NCI-H2196 treated with DMSO at 0.1 percent for 48 hours (cell line): Measurements from ENCODE around the gene GNA12.
"Not testable (repeated sequence)": the region's sequence is repeated elsewhere in the genome, so short reads cannot be mapped to it uniquely, and the experiment has no call there.

Source experiments
- DNase-seq: peaks from one replicate; lab custom pipeline; 2025; ENCODE audit not compliant: unreplicated experiment; lab: John Stamatoyannopoulos, UW

GNA12 gene

GRCh38 chr7:2701424-2701823 is 142.7 kb downstream of the GNA12 start:
- DNase-seq: no peak

GRCh38 chr7:2700141-2700850 is 143.8 kb downstream of the GNA12 start:
- no peak for DNase-seq

GRCh38 chr7:2699289-2699620 is 144.9 kb downstream of the GNA12 start:
- DNase-seq: no peak

DNA sequence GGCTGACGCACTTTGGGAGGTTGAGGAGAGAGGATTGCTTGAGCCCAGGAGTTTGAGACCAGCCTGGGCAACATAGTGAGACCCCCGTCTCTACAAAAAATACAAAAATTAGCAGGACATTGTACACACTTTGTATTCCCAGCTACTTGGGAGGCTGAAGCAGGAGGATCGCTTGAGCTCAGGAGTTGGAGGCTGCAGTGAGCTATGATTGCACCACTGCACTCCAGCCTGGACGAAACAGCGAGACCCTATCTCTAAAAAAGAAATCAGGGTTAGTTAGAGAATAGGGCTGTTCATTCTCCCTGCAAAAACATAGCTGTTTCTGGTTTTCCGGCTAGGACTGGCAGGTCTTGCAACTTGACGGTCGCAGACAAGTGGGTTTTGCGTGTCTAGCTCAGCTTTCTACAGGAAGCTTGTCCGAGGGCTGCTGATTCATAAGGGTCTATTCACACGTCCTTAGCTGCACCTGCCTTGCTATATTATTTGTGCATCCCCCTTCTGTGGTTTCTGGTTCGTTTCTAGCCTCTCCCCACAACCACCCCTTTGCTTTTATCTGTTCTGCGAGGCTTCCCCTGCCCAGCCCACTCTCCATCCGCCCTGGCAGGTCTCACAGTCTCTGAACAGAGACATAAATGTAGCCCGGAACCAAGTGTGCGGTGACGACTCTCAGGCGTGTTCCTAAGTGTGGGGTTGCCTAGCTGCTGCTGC is 145.4 kb downstream of the GNA12 start:
- no peak for DNase-seq

- not testable (repeated sequence) for DNase-seq
Observed at GRCh38 chr7:2694122-2694436, 150.0 kb downstream of the GNA12 start.

GRCh38 chr7:2693420-2694121 is 150.5 kb downstream of the GNA12 start:
- DNase-seq: not testable (repeated sequence)

DNA sequence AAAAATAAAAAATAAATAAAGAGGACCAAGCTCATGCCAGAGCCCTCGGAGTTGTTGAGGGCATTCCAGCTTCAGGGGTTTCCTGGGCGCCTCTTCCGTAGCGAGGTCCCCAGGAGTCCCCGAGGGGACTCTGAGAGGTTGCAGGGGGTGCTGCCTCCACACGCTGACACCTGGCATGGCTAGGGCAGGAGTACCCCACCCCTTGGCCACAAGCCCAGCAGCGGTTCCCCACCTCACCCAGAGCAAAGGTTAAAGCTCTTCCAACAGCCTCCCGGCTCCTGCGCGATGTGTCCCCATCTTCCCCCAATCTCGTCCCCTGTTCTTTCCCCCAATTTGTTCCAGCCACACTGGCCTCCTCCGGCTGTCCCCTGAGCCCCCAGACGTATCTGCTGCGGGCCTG is 151.6 kb downstream of the GNA12 start:
- no peak for DNase-seq

GRCh38 chr7:2691932-2692439 is 152.1 kb downstream of the GNA12 start:
- not testable (repeated sequence) for DNase-seq

DNA sequence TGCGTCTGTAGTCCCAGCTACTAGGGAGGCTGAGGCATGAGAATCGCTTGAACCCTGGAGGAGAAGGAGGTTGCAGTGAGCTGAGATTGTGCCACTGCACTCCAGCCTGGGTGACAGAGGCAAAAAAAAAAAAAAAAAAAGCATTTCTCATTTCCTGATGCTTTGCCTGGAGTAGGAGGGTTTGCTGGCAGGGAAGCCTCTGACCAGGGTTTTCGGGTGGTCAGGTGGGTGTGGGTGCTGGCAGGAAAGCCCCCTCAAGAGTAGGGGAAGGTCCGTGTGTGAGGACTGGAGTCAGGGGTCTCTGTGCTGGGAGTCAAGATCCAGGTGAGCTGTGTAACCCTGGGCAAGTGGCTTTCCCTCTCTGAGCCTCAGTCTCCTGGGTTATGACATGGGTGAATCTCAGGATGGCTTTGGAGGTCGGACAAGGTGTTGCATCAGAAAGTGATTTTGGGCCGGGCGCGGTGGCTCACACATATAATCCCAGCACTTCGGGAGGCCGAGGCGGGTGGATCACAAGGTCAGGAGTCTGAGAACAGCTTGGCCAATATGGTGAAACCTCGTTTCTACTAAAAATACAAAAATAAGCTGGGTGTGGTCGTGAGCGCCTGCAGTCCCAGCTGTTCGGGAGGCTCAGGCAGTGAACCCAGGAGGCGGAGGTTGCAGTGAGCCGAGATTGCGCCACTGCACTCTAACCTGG is 152.9 kb downstream of the GNA12 start:
- no peak for DNase-seq

GRCh38 chr7:2689951-2690705 is 154.0 kb downstream of the GNA12 start:
- no peak for DNase-seq

- no peak for DNase-seq
Observed at GRCh38 chr7:2689343-2689847, 154.7 kb downstream of the GNA12 start.

DNA sequence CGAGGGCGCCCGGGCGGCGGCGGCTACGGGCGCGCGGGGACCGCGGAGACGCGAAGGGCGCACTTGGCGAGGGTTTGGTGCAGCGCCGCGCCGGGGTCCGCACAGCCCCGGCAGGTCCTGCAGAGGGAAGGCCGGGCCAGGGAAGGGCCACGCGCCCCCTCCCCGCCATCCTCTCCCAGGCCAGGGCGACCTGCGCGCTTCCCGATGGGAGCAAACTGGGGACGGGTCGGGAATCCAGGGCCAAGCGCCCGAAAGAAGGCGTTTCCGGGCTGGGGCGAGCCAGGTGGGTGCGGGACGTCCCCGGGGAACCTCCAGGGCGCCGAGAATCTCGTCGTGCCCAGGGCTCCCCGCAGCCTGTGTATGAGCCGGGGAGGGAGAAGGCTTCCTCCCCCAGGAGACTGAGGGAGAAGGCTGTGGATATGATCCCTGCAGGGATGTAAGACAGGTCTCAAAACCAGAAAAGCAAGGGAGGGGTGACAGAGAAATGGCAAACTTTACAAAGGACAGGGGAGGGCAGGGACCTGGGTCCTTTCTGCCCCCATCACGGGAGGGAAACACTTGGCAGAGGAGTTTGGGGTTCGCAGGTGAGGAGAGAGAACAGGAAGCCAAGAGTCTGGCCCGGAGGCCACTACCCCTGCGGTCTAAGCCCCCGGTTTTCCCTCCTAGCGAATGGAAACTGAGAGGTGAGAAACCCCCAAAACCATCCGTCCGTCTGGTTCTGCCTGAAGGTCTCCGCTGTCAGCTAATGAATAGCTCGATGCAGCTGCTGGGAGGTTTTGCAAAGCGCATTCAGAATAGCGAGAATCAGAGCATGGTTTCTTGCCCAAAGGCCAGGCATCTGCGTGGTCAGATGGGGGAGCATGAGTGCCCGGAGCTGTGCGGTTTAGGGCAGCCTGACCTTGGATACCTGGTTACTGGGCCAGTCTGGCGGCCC is 155.4 kb downstream of the GNA12 start:
- no peak for DNase-seq

DNA sequence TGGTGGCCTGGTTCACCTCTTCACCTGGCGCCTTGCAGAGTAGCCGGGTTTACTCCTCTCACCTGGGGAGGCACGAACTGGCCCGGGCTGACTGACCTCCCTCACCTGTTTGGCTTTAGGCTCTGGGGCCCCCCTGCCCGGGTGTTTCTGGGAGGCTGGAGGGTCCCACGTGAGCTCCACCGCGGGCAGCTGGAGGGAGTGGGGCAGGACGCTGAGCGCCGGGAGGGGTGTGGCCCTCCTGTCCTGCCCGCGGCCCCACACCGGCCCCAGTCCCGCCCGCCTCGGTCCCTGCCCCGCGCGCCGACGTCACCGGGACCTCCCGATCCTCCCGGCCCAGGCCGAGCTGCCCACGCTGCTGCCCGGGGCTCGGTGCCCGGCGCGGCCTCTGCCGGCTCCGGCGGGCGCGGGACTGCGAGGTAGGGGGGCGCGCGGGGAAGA is 156.2 kb downstream of the GNA12 start, which contains the start of gene AMZ1:
TSS of gene AMZ1 (plus strand) at position 322 of the 438 bp plus-strand sequence. CDS start 12,250 bp downstream, outside the sequence.
- DNase-seq: no peak

DNA sequence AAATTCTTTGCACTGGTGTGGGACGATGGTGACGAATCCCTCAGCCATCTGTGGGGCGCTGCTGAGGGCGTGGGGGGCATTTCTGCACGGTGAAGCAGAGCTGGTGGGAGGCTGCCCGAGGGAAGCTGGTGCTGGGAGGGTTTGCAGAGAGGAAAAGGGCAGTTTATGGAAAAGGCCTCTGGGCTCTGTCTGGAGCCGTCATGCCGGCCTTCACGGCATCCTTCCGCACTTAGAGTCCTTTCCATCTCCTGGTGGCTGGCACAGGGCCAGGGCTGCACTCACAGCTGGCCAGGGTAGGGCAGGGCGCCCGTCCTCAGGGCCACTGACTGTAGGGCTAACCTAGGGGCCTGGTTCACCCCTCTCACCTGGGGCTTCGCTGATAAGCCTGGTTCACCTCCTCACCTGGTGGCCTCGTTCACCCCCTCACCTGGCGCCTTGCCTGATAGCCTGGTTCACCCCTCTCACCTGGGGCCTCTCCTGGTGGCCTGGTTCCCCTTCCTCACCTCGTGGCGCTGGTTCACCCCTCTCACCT is 156.7 kb downstream of the GNA12 start:
- DNase-seq: no peak

DNA sequence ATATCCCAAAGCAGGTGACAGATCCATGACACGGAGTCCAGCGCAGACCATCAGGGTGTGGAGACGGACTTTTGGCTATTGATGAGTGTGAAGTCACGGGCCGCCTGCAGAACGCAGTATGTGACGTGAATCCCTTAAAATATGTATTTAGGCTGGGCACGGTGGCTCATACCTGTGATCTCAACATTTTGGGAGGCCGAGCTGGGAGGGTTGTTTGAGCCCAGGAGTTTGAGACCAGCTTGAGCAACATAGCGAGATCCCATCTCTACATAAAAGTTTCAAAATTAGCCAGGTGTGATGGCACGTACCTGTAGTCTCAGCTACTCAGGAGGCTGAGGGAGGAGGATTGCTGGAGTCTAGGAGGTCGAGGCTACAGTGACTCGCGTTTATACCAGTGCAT is 158.0 kb downstream of the GNA12 start:
- no peak for DNase-seq

DNA sequence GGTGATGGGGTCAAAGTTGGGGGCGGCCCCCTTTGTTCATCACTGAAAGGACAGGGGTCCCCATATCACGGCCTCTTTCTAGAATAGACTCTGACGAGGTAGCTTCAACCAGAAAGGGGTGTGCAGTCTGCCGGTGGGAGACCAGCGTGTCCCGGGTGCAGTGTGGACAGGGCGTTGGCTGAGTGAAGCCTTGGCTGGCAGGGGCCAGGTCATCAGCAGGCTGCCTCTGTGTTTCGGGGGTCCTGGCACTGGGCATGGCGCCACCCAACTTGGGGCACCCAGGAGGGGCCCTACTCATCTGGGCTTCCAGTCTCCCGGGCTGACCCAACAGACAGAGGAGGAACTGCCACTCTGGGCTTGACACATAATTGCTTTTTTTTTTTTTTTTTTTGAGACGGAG is 159.6 kb downstream of the GNA12 start:
- DNase-seq: no peak

DNA sequence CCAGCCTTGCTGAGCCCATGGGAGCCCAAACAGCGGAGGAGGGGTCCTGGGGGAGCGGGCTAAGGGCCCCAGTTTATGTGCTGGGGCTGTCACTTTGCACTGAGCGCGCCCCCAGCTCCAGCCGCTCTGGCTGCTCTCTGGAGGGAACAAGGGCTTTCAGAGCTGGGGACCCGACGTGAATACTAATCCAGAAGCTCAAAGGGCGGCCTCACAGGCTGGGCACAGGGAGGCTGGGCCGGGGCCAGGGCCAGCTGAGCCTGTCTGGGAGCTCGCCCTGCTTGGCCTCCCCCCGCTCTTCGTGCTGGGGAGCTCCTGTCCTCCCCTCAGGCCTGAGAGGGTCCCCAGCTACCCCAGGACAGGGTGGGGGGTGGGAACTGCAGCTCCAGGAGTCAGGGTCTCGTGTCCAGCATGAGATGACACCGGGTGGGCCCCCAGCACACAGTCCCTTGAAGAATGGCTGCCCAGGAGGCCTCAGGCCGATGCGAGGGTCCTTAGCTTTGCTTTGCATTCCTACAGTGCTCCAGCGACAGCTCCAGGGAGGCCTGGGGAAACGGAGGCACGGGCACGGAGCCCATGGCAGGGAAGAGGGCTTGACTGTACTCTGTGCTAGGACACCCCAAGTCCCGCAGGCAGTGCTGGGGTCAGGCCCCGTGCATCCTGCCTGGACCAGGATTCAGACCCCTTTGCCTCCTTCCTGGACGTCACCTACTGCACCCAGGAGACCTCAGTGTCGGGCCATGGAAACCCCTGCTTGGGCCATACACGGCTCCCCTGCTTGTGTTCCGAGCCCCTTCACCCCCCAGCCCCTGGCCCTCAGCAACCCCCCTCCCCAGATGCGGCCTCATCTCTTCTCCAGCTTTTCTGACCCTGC is 161.9 kb downstream of the GNA12 start:
- DNase-seq: no peak
